ENCODE measurements around the gene TUT4.

TUT4 gene

GRCh38 chr1:52454127-52454526, 98.8 kb downstream of the TUT4 start:
- in situ Hi-C loops (cut with HindIII; ENCODE audit: low sequenced_read_pairs), result no loop called here
- no peak overlapping the region for H3K4me3 ChIP-seq (ENCODE audit: low read depth, low read length)
- no peak for DNase-seq (ENCODE audit: low read depth)
- TF ChIP-seq CTCF (IDR thresholded peaks at IDR 0.05; ENCODE audit: low read depth, low read length, missing control alignments), result no peak

GRCh38 chr1:52444463-52444862, 108.4 kb downstream of the TUT4 start:
- DNase-seq (ENCODE audit: low read depth), result no peak
- in situ Hi-C loops (cut with HindIII; ENCODE audit: low sequenced_read_pairs), result no loop called here
- no peak for TF ChIP-seq CTCF (IDR thresholded peaks at IDR 0.05; ENCODE audit: low read depth, low read length, missing control alignments)
- no peak overlapping the region for H3K4me3 ChIP-seq (ENCODE audit: low read depth, low read length)

GRCh38 chr1:52439976-52440375, 112.9 kb downstream of the TUT4 start:
- in situ Hi-C loops (cut with HindIII; ENCODE audit: low sequenced_read_pairs), result no loop called here
- no peak for TF ChIP-seq CTCF (IDR thresholded peaks at IDR 0.05; ENCODE audit: low read depth, low read length, missing control alignments)
- DNase-seq (ENCODE audit: low read depth), result no peak
- H3K4me3 ChIP-seq (ENCODE audit: low read depth, low read length), result no peak overlapping the region

GRCh38 chr1:52436817-52437216, 116.1 kb downstream of the TUT4 start:
- in situ Hi-C loops (cut with HindIII; ENCODE audit: low sequenced_read_pairs), result no loop called here
- no peak overlapping the region for H3K4me3 ChIP-seq (ENCODE audit: low read depth, low read length)
- no peak for DNase-seq (ENCODE audit: low read depth)
- no peak for TF ChIP-seq CTCF (IDR thresholded peaks at IDR 0.05; ENCODE audit: low read depth, low read length, missing control alignments)

- no peak overlapping the region for H3K4me3 ChIP-seq (ENCODE audit: low read depth, low read length)
- TF ChIP-seq CTCF (IDR thresholded peaks at IDR 0.05; ENCODE audit: low read depth, low read length, missing control alignments), result no peak
- no peak for DNase-seq (ENCODE audit: low read depth)
- in situ Hi-C loops (cut with HindIII; ENCODE audit: low sequenced_read_pairs), result no loop called here
Measured at GRCh38 chr1:52435650-52436049, 117.2 kb downstream of the TUT4 start.

- no peak for DNase-seq (ENCODE audit: low read depth)
- TF ChIP-seq CTCF (IDR thresholded peaks at IDR 0.05; ENCODE audit: low read depth, low read length, missing control alignments), result no peak
- H3K4me3 ChIP-seq (ENCODE audit: low read depth, low read length), result no peak overlapping the region
- in situ Hi-C loops (cut with HindIII; ENCODE audit: low sequenced_read_pairs), result no loop called here
Measured at GRCh38 chr1:52435211-52435610, 117.7 kb downstream of the TUT4 start.

- in situ Hi-C loops (cut with HindIII; ENCODE audit: low sequenced_read_pairs), result no loop called here
- H3K4me3 ChIP-seq (ENCODE audit: low read depth, low read length), result no peak overlapping the region
- no peak for DNase-seq (ENCODE audit: low read depth)
- TF ChIP-seq CTCF (IDR thresholded peaks at IDR 0.05; ENCODE audit: low read depth, low read length, missing control alignments), result no peak
Measured at GRCh38 chr1:52432807-52433206, 120.1 kb downstream of the TUT4 start.

All from astrocyte of the cerebellum (primary cell).